Measurements from ENCODE around the gene RAI1. TPM values are rescaled to one million over a fixed set of nuclear protein-coding genes. Genes with fewer than 3 reads are reported as not detected.

RAI1 gene
- total RNA-seq, 1 donor from 2014 or later, result 31.2 TPM

DNA sequence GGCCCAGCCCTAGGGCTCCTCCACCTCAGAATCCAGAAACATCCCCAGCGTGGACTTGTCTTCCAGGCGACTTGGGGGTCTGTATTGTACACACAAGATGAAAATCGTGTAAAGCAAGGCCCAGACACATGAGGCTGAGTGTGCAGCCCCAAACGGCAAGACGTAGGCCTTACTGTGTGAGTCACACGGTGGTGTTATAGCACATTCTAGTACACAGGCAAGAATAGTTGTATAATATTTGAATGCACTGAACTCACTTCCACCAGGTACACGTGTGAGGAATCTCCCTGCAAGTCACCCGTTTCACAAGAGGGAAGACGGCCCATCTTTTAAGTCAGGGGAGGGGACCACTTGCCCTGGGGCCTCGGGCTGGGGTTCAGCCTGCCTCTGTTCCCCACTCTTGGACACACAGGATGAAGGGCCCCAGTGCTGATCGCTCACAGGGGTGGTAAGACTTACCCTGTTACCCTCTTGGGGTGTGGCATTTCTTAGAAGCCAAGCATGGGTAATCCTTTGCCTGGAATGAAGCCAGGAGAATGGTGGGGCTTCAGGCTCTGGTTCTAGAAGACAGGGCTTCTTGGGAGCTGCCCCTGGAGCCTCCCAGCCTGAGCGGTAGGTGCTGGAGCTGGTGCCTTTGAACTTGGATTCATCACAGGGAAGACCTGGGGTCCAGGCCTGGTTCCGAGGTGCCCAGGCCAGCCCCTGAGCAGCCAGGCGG is 84.3 kb downstream of the RAI1 start:
- Mint-ChIP-seq H3K4me3 (peak overlapping the region; percentile 24), H3K9me3 (no peaks in the 10 kb centered on the region), H3K4me1 (peaks cover 47% of the 10 kb centered on the region), H3K27ac (peak overlapping the region; percentile 89), H3K27me3 (no peaks in the 10 kb centered on the region), H3K36me3 (ENCODE audit: low read depth) (no peaks in the 10 kb centered on the region)
- no peak for TF ChIP-seq CTCF (IDR thresholded peaks at IDR 0.05)
- ATAC-seq (ENCODE audit: low read depth), result no peak
- DNase-seq, result no peak
- POLR2A ChIA-PET, result interaction anchor here (1.0 to 2.0 kb wide), 3 partner anchors 8 to 83 kb away, joined by 5 to 15 read pairs (median 7); no protein-coding TSS in a partner anchor
- intact Hi-C loops (cut with micrococcal nuclease), result loop anchor here (2.0 kb wide), 1 partner anchor 17 kb away; no protein-coding TSS in a partner anchor
- CTCF ChIA-PET, result no interaction called here

GRCh38 chr17:17766077-17766743 is 85.0 kb downstream of the RAI1 start:
- H3K9me3 Mint-ChIP-seq, result no peaks in the 10 kb centered on the region
- no peaks in the 10 kb centered on the region for H3K27me3 Mint-ChIP-seq
- intact Hi-C loops (cut with micrococcal nuclease), result loop anchor here (2.0 kb wide), 1 partner anchor 17 kb away; no protein-coding TSS in a partner anchor
- no peak for TF ChIP-seq CTCF (IDR thresholded peaks at IDR 0.05)
- H3K4me1 Mint-ChIP-seq, result peaks cover 47% of the 10 kb centered on the region
- H3K36me3 Mint-ChIP-seq (ENCODE audit: low read depth), result no peaks in the 10 kb centered on the region
- H3K4me3 Mint-ChIP-seq, result peak overlapping the region; percentile 48
- H3K27ac Mint-ChIP-seq, result peak overlapping the region; percentile 89
- ChIA-PET POLR2A (interaction anchor here (1.0 to 2.0 kb wide), 3 partner anchors 9 to 84 kb away, joined by 5 to 15 read pairs (median 7); no protein-coding TSS in a partner anchor), CTCF (no interaction called here)
- DNase-seq (no peak), ATAC-seq (ENCODE audit: low read depth) (peak; percentile 91)

DNA sequence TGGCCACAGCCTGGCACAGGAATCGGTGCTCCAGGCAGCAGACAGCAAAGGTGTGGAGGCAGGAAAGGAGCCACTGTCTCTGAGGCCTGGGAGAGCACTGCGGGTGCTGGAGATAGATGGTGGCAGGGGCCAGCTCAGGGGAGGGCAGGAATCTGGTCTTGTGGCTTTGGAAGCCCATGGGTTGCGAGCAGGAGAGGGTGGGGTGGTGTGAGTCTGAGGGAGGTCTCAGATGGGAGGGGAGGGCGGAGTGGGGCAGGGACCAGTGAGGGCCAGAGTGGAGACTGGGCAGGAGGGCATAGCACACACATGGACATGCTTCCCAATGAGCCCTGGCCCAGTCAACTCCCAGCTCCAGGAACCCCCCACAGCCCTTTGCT is 85.5 kb downstream of the RAI1 start:
- intact Hi-C loops (cut with micrococcal nuclease), result loop anchor here (2.0 kb wide), 1 partner anchor 16 kb away; no protein-coding TSS in a partner anchor
- H3K27ac Mint-ChIP-seq, result peak overlapping the region; percentile 89
- no peaks in the 10 kb centered on the region for H3K9me3 Mint-ChIP-seq
- CTCF ChIA-PET, result no interaction called here
- no peak for TF ChIP-seq CTCF (IDR thresholded peaks at IDR 0.05)
- peaks cover 47% of the 10 kb centered on the region for H3K4me1 Mint-ChIP-seq
- DNase-seq (no peak), ATAC-seq (ENCODE audit: low read depth) (no peak)
- no peaks in the 10 kb centered on the region for H3K27me3 Mint-ChIP-seq
- POLR2A ChIA-PET, result interaction anchor here (1.0 to 2.0 kb wide), 3 partner anchors 9 to 85 kb away, joined by 5 to 15 read pairs (median 7); no protein-coding TSS in a partner anchor
- no peaks in the 10 kb centered on the region for H3K36me3 Mint-ChIP-seq (ENCODE audit: low read depth)
- peak overlapping the region; percentile 48 for H3K4me3 Mint-ChIP-seq

DNA sequence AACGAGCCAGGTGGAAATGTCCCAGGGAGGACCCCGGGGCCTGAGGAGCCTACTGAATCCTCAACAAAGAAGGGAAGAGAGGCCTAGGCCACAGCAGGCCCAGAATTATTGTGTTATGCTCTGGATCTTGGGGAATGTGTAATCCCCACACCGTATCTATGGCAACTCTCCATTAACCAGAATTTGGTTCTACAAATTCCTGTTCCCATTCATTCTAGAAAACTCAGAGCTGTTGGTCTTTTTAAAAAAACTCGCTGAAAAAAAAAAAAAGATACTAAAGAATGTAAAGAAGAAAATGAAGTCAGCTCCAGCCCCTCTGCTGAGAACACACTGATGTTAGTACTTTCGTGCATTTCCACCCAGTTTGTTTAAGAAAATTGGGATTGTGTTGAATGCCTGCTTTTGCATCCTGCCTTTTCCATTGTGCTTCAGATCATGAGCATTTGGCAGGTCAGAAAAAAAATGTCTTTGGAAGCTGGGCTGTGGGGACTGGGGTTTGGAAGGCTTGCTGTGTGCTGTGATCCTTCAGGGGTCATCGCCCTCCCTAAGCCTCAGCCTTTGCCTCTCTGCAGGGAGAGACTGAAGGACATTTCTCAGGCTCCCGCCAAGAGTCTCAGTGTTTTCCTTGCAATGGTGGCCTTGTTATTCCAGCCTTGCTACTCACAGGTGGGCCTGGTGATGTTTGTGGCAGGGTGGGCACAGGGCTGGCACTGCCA is 86.1 kb downstream of the RAI1 start:
- H3K36me3 Mint-ChIP-seq (ENCODE audit: low read depth), result no peaks in the 10 kb centered on the region
- CTCF ChIA-PET, result no interaction called here
- no peak for TF ChIP-seq CTCF (IDR thresholded peaks at IDR 0.05)
- H3K9me3 Mint-ChIP-seq, result no peaks in the 10 kb centered on the region
- DNase-seq (no peak), ATAC-seq (ENCODE audit: low read depth) (no peak)
- peaks cover 47% of the 10 kb centered on the region for H3K4me1 Mint-ChIP-seq
- H3K27me3 Mint-ChIP-seq, result no peaks in the 10 kb centered on the region
- no peak overlapping the region for H3K27ac Mint-ChIP-seq
- H3K4me3 Mint-ChIP-seq, result no peak overlapping the region
- POLR2A ChIA-PET, result interaction anchor here (2.0 kb wide), 1 partner anchor 10 kb away, joined by 15 read pairs; no protein-coding TSS in a partner anchor
- intact Hi-C loops (cut with micrococcal nuclease), result loop anchor here (2.0 kb wide), 1 partner anchor 15 kb away; no protein-coding TSS in a partner anchor
